ENCODE data around the gene MS4A6A. TPM values are rescaled to one million over a fixed set of nuclear protein-coding genes. Genes with fewer than 3 reads are reported as not detected.
"Not testable (repeated sequence)": the region's sequence is repeated elsewhere in the genome, so short reads cannot be mapped to it uniquely, and the experiment has no call there.

The MS4A6A gene
- total and polyA plus RNA-seq, 9 of the 15 experiments (the other 6 are each of a cell fraction or from before 2014, with no cell fraction given): 0.57 to 9.5 (median 4.2) TPM

DNA sequence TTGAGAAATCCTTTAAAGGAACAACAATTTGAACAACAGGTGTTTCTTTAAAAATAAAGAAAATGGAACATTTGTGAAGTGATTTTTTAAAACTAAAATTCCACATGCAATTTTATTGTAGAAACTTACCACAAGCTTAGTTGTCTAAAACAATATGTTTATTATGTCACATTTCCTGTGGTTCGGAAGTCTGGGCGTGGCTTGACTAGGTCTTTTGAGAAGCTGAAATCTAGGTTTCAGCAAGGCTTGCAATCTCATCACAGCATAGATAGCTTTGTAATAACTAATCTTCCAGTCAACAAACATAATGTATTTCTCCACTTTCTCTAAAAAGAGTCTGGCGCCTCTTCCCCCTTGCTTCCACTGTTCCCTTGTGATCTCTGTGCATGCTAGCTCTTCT, 27.0 kb downstream of the MS4A6A start:
- Histone ChIP-seq H4K20me1 (replicated peaks; ENCODE audit: control insufficient read depth, insufficient read depth, low read length) (no peaks in the 10 kb centered on the region), H3K27me3 (ENCODE audit: control insufficient read depth in 2 of 2, insufficient read depth in 2 of 2, low read length in 2 of 2) (no peaks in the 10 kb centered on the region), H3K4me3 (no peak overlapping the region), H3K9ac (ENCODE audit: insufficient read depth in 1 of 2, low read depth in 2 of 2, low read length in 2 of 2) (no peak overlapping the region), H3K9me1 (ENCODE audit: control insufficient read depth, insufficient read depth, low read length) (no peaks in the 10 kb centered on the region), H3K27ac (ENCODE audit: extremely low read depth, low read depth, low read length) (no peak overlapping the region), H3K36me3 (ENCODE audit: control insufficient read depth, insufficient read depth, low read length) (no peaks in the 10 kb centered on the region), H3K4me2 (ENCODE audit: insufficient read depth, low read length) (no peak overlapping the region), H2AFZ (ENCODE audit: low read depth, low read length) (no peak overlapping the region), H3K9me3 (replicated peaks; ENCODE audit: control insufficient read depth, insufficient read depth, low read depth, low read length) (no peaks in the 10 kb centered on the region), H3K79me2 (ENCODE audit: control insufficient read depth, insufficient read depth, low read length) (no peaks in the 10 kb centered on the region), H3K4me1 (replicated peaks in 1 of 2; ENCODE audit: control insufficient read depth in 2 of 2, insufficient read depth in 2 of 2, low read length in 2 of 2) (no peaks in the 10 kb centered on the region)
- FAIRE-seq: no peak
- in situ Hi-C loops (cut with MboI) (no loop called here), intact Hi-C loops (cut with micrococcal nuclease) (no loop called here)
- WGBS (ENCODE audit: insufficient coverage, low coverage, missing lambda C conversion rate): 83% methylated on average over 3 of the region's 3 CpGs
- CTCF ChIA-PET (ENCODE audit: low intra/inter-chr PET ratio): no interaction called here
- no TSS peak for BruUV-seq (replicated peaks)
- DNase-seq (ENCODE audit: extremely low read depth in 1 of 4, low spot score in 3 of 4): no peak
- no peak for TF ChIP-seq SREBF2 (CRISPR knock-in tag; IDR thresholded peaks at IDR 0.05)
- POLR2A ChIA-PET: interaction anchor here (0.7 kb wide), 1 partner anchor 146 kb away, joined by 3 read pairs; no protein-coding TSS in a partner anchor
- no peak for ATAC-seq

DNA sequence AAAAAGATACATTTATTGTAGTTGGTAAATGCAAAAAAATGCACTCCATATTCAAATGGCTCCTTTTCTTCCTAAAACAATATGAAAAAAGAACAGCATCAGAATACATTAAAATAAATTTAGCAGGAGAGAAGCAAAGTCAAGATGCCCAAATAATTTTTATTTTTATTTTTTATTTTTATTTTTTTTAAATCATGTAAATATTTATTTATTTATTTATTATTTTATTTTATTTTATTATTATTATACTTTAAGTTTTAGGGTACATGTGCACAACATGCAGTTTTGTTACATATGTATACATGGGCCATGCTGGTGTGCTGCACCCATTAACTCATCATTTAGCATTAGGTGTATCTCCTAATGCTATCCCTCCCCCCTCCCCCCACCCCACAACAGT, 30.2 kb downstream of the MS4A6A start:
- H3K27ac ChIP-seq (ENCODE audit: extremely low read depth, low read depth, low read length); in situ Hi-C loops (cut with MboI); H3K4me3 ChIP-seq; H3K9ac ChIP-seq (ENCODE audit: insufficient read depth in 1 of 2, low read depth in 2 of 2, low read length in 2 of 2); H3K36me3 ChIP-seq (ENCODE audit: control insufficient read depth, insufficient read depth, low read length); H3K4me2 ChIP-seq (ENCODE audit: insufficient read depth, low read length); H3K27me3 ChIP-seq (ENCODE audit: control insufficient read depth in 2 of 2, insufficient read depth in 2 of 2, low read length in 2 of 2); H3K79me2 ChIP-seq (ENCODE audit: control insufficient read depth, insufficient read depth, low read length); H3K4me1 ChIP-seq (replicated peaks in 1 of 2; ENCODE audit: control insufficient read depth in 2 of 2, insufficient read depth in 2 of 2, low read length in 2 of 2); DNase-seq (ENCODE audit: extremely low read depth in 1 of 4, low spot score in 3 of 4); FAIRE-seq; POLR2A ChIA-PET; ATAC-seq; H3K9me3 ChIP-seq (replicated peaks; ENCODE audit: control insufficient read depth, insufficient read depth, low read depth, low read length); H2AFZ ChIP-seq (ENCODE audit: low read depth, low read length); BruUV-seq (replicated peaks); H4K20me1 ChIP-seq (replicated peaks; ENCODE audit: control insufficient read depth, insufficient read depth, low read length); CTCF ChIA-PET (ENCODE audit: low intra/inter-chr PET ratio); intact Hi-C loops (cut with micrococcal nuclease); H3K9me1 ChIP-seq (ENCODE audit: control insufficient read depth, insufficient read depth, low read length): not testable (repeated sequence)

All from K562 (cell line).